Retina (tissue), 1 donor: Measurements from ENCODE around the gene PSRC1.
"Not testable (repeated sequence)": the region's sequence is repeated elsewhere in the genome, so short reads cannot be mapped to it uniquely, and the experiment has no call there.

Source experiments
- DNase-seq: peaks from one replicate; pipeline ENCODE4 v3.0.0-alpha.2; 2016

PSRC1 gene

DNA sequence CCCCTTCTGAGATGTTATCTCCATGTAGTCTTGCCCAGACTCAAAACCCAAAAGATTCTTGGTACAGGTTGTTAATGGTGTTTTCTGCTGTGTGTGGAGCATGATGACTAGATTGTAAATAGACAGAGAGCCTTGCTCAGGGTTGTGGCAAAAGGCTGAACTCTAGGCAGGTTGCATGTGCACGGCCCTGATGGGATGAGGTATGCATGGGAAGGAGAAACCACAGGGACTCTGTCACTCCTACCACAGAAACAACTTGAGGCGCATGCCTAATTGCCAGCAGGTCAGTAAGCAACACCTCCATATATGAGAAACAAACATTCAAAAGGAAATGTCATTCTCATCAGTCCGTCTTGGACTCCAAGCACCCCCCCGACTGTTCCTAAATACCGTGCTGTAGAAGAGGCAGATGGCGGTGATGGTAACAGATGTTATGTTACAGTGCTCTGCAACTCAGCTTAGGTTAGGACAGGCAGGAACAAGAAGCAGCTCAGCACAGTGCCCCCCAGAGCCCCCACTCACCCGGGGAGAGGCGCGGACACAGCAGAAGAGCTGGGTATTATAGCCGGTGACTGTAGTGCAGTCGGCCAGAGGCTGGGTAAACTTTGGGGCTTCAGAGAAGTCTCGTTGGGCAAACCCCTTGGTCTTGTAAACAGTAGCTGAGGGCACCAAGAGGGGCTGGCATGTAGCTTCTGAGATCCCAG is 12.9 kb upstream of the PSRC1 start:
- no peak for DNase-seq

DNA sequence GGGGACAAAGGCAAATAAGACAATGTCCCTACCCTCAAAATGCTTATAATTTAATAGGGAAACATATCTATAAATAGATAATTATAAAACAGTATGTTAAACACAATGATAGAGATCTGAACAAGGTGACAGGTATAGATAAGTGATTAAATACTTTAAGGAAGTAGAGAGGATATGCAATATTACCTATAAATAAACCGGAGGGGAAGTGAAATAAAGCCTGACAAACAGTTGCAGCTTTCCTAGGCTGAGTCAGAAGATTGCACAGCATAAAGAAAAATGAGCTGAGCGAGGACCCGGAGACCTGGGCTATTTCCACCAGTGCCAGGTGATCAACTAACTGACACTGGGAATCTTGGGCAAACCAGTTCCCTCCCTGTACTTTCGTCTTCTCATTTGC is 11.5 kb upstream of the PSRC1 start:
- DNase-seq = no peak

DNA sequence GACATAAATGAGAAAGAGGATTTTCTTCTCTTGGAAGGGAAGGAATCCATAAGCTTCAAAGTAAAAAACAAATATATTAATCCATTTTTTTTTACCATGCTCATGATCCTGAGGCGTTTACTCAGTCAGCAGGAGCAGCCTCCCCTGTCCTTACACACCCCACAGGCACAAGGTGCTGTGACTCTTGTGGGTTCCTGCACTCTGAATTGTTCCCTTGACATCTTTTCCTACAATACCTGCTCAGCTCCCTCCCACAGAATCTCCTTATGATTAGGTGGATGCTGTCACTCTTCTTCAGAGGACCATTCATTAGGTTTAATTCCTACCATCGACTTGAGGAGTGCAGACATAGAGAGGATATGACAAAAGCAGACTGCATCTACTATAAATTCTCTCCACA is 10.1 kb upstream of the PSRC1 start:
- no peak for DNase-seq

DNA sequence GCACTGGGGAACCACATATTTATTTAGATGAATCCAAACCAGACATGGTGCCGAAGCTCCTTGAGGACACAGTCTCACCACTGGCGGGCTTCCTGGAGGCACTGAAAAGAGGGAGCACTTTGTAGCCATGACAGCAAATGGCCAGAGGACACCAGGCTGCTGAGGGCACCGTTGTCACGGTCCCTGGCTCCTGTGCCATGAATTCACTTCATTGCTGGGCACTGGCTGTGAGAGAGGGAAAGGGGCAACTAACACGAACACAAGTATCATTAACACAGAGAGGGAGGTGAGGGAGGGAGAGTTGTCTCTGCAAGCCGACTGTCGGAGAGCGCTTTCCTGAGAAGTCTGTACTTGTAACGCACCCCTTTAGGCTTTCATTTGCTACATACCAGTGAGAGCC is 9.4 kb upstream of the PSRC1 start:
- no peak for DNase-seq

DNA sequence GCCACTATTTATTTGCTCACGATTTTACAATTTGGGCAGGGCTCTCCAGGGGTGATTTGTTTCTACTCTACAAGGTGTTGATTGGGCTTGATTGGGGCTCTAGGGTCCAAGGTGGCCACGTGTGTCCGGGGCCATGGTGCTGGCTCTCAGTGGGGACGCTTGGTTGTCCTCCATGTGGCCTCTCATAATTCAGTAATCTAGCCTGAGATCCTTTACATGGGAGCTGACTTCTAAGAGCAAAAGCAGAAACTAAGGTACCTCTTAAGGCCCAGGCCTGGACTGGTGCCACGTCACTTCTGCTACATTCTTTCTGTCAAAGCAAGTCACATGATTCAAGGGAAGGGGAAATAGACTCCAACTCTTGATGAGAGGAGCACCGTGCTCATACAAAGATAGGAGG is 8.1 kb upstream of the PSRC1 start:
- no peak for DNase-seq

DNA sequence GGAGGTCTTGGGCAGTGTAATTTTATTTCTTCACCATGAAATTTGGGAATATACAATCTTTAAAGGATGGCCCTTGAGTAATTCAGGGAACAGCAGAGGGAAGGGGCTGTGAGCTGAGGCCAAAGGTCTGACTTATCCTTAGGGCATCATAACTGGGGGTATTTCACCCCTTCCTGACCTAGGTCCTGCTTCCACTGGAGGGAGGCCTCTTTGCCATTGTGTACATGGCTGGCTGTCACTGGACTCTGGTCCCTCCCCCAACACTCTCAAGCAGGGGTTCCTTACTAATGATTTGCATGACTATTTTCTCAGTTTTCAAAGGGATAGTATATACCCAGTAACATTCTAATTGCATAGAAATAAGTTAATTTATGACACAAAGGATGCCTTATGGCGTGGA is 7.2 kb upstream of the PSRC1 start:
- DNase-seq = no peak

DNA sequence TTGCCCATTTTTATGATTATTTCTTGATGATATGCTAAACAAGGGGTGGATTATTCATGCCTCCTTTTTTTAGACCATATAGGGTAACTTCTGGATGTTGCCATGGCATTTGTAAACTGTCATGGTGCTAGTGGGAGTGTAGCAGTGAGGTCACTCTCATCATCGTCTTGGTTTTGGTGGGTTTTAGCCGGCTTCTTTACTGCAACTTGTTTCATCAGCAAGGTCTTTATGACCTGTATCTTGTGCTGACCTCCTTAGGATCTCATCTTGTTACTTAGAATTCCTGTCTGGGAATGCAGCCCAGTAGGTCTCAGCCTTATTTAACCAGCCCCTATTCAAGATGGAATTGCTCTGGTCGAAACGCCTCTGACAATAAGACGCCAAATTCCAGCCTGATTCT is 3.8 kb upstream of the PSRC1 start:
- DNase-seq = not testable (repeated sequence)

DNA sequence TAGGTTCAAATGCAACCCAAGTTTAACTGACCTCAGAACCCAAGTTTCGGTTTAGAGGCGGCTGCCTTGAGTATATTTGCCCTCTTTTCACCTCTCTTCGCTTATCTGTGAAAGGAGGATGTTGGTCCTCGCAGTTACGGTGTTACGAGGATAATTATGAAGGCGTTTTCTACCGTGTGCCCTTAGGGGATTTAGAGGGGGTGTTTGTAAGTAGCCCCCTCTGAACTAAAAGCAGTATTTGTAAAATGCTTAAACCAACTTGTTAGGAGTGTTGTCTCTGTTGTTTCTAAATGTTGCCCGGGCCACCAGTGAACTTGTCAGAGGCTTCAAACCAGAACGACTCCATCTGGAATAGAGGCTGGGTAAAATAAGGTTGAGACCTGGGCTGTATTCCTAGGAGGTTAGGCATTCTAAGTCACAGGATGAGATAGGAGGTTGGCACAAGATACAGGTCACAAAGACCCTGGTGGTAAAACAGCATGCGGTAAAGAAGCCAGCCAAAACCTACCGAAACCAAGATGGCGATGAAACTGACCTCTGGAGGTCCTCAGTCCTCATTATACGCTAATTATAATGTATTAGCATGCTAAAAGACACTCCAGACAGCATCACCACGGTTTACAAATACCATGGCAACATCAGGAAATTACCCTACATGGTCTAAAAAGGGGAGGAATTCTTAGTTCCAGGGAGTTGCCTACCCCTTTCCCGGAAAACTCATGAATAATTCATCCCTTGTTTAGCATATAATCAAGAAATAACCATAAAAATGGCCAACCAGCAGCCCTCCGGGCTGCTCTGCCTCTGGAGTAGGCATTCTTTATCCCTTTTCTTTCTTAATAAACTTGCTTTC is 1.0 kb upstream of the PSRC1 start:
- no peak for DNase-seq

DNA sequence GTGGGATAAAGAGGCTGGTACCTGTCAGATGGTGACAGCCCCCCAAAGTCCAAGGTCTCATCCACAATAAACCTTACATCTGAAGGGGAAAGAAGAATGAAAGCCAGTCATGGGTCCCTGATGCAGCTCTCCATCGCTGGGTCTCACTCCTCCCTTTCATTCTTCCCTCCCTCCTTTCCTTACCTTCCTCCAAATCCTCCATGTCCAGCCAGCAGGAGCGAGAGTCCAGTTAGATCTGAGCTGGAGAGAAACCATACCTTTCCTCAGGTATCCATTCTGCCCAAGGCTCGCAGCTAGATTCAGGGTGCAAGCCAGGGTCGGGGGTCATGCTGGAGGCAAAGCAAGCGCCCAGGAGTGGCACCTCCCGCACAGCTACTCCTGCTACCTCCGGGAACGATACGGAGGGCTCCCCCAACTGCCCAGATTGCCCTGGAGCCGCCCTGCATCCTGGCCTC is 421 bp downstream of the PSRC1 start:
- DNase-seq = no peak

DNA sequence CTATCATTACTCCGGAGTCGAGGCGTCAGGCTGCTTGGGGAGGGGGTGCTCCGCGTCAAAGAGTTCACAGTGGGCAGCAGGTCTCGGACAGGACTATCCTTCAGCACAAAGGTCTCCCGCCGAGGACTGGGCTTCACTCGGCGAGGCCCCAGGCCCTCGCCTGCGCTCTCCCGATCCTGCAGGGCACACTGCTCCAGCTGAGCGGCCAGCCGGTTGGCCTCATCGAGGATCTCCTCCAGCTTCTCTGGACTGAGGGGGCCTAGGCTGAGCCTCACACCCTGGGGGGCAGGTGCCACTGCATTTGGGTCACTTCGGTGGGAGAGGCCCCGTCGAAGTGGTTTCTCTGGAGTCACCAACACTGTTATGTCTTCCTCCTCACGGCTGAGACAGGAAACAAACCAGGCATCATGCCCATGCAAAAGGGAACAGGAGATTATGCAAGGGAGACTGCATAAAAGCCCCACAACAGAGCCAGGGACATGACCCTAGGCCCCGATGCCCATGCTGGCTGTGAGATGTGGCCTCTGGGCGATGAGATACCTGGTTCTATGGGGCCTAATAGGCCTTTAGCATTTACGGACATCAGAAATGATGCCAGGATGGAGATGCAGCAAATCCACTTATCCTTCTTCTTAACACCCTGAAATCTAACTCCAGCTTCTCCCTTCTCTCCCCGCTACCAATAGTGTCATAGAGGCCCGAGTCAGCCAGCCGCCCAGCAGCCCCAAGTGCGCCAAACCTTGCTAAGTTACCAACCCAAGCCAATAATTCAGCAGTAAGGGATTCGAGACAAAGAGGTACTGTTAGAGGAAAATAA is 1.1 kb downstream of the PSRC1 start:
- DNase-seq = no peak

DNA sequence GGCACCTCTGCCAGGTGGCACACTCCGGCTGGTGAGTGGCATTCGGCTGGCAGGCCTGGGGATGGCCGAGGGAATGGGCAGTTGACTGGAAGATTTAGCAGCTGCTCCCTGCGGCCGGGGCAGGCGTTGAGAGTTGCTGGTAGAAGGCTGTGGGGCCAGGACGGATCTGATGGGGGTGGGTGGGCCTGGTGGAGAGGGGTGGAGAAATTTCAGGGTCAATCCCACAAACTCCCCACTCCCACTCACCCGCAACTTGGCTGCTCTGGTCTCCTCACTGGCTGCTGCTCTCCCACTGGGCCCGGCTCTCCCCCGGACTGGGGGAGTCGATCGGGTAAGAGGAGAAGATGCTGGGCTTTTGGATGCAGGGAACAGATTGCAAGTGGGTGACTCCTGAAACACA is 2.1 kb downstream of the PSRC1 start:
- DNase-seq = no peak

DNA sequence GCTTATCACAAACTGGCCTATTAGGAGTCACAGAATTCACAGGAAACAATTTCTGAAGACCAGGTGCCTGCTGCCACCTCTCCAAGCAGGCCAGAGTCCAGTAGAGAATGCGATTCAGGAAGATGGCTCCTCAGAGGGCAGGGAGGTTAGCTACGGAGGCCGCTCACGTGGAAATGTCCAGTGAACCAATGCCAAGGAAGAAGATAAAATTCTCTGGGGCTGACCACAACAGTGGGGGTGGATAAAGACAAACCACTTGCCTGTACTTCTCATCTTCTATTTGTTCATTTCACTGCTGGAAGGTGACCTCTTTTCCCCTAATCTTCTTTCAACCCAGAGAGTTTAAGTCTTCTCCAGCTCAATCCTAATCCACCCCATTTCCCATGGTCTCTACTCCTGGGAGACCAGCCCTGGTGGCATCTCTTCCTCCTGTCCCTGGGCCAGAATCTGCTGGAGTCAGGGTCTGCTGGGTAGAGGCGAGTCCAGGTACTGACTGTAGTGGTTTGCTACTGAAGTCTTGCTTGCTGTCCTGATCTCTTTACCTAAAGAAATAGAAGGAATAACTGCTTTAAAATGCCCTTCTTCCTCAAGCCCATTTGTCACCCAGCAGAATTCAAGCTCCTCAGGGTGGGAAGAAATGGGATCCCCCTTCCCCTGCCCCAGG is 3.2 kb downstream of the PSRC1 start:
- DNase-seq = no peak

DNA sequence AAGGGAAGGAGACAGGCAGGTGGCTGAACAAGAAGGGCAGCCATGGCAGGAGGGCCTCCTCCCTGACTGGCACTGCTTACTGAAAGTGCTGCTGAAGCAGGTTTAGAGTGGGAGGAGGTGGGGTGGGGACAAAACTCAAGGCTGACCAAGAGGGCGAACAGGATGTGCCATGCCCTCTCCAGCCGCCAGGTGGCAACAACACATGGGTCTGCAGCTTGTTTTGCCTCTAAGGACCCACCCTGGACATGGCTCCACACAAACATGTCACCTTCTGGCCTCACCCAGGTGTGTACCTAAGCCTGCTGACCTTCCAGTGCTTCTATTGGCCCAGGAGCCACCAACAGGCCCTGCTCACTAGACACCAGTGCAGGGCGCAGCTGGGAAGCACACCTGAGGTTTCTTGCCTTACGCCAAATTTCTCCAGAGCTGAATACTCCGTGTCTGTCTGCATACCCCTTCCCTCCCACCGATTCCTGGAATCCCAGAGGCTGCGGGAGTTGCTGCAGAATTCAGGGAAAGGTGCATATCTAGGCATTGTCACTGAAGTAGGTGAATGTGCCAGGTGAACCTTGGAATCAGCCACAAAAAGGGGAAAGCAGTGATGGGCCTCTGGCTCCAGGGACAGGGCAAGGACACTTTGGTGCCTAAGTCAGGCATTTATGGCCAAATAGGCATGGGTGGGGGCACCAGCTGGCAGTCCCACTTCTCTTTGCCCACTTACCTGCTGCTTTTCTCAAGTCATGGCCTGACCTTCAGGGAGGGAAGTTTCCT is 5.3 kb downstream of the PSRC1 start:
- DNase-seq = peak; percentile 88

DNA sequence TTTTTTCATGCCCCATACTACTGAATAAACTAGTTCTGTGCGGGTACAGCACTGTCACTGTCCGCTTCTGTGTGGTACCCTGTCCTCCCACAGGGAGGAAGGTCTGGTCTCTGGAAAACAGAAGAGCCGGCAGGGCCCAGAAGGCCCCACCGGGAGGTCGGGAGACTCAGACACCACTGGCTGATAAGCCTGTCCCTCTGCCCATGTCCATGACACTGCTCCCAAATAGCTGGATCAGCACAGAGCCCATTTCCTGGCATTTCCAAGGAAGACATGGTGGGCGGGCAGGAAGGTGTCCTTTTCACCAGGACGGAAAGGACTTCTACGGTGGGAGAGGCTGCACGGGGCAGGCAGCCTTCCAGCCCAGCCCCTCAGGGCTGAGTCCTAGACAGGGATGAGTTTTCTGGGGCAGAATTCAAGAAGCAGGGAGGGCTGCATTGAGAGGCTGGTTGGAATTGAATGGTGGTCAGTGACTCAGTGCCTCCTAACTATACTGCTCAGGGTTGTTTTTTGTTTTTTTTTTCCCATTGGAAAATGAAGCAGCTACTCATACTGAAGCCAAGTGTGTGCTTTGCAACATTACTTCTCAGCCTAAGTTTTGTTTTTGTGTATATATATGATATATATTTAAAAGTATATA is 7.1 kb downstream of the PSRC1 start:
- DNase-seq = no peak

DNA sequence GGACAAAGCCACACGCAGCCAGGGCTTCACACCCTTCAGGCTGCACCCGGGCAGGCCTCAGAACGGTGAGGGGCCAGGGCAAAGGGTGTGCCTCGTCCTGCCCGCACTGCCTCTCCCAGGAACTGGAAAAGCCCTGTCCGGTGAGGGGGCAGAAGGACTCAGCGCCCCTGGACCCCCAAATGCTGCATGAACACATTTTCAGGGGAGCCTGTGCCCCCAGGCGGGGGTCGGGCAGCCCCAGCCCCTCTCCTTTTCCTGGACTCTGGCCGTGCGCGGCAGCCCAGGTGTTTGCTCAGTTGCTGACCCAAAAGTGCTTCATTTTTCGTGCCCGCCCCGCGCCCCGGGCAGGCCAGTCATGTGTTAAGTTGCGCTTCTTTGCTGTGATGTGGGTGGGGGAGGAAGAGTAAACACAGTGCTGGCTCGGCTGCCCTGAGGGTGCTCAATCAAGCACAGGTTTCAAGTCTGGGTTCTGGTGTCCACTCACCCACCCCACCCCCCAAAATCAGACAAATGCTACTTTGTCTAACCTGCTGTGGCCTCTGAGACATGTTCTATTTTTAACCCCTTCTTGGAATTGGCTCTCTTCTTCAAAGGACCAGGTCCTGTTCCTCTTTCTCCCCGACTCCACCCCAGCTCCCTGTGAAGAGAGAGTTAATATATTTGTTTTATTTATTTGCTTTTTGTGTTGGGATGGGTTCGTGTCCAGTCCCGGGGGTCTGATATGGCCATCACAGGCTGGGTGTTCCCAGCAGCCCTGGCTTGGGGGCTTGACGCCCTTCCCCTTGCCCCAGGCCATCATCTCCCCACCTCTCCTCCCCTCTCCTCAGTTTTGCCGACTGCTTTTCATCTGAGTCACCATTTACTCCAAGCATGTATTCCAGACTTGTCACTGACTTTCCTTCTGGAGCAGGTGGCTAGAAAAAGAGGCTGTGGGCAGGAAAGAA is 8.1 kb downstream of the PSRC1 start:
- DNase-seq = no peak

DNA sequence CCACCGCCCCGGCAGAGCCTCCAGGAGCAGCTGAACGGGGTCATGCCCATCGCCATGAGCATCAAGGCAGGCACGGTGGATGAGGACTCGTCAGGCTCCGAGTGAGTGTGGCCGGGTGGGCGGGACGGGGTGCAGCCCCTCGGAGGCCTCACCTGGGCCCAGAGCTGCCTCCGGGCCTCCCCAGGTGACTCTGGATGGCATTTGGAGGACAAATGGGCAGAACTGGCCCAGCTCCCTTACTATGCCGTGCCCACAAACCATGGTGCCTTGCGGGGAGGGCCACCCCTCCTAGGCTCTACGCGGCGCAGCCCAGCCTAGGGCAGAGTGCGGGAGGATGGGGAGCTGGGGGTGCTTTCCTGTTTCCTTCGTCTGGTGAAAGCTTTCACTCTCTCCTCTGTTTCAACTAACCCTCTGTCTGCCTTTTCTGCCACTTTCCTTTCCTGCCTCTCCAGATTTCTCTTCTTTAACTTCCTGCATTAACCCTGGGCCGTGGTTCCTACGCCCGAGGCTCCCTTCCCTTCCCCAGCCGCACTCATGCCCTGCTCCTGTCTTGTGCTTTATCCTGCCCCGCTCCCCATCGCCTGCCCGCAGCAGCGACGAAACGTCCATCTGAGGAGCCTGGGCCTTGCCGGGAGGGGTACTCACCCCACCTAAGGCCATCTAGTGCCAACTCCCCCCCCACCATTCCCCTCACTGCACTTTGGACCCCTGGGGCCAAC is 9.2 kb downstream of the PSRC1 start:
- DNase-seq = no peak

DNA sequence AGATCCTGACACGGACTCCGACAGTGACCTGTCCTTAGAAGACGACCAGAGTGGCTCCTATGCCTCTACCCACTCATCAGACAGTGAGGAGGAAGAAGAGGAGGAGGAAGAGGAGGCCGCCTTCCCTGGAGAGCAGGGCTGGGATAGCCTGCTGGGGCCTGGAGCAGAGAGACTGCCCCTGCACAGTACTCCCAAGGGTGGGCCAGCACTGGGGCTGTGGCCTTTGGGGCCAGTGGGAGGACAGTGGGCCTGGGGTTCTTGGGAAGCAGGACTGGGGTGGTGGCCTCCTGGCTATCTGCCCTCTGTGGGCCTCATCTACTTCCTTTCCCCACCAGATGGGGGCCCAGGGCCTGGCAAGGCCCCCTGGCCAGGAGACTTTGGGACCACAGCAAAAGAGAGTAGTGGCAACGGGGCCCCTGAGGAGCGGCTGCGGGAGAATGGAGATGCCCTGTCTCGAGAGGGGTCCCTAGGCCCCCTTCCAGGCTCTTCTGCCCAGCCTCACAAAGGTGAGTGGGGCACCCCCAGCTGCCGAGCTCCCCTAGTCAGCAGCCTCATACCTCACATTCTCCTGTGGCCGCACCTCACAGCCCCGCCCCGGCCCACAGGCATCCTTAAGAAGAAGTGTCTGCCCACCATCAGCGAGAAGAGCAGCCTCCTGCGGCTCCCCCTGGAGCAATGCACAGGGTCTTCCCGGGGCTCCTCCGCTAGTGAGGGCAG is 10.0 kb downstream of the PSRC1 start:
- no peak for DNase-seq

DNA sequence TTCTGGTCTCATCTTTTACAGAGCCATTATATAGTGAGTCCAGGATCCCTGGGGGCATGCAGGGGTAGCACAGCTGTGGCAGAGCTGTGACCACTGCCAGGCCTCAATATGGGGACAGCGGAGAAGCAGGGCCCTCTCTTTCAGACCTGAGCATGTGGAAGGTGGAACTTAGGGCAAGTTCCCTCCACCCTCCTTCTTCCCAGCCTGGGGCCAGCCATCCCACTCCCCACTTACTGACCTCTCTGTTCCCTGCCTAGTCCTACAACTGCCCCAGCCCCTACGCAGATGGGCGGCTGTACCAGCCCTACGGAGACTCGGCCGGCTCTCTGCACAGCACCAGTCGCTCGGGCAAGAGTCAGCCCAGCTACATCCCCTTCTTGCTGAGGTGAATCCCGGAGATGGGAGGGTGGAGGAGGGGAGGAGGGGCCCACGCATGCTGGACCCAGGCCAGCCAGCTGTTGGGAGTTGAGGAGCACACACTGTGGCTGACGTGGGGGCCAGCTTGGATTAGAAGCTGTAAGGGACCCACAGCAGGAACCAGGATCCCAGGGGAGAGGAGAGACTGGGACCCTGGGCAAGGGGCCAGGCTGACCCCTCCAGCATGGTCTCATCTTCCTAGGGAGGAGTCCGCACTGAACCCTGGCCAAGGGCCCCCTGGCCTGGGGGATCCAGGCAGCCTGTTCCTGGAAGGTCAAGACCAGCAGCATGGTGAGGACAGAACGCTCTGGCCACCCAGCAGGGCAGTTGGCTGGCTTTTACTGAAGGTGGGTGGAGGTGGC is 10.7 kb downstream of the PSRC1 start:
- DNase-seq = no peak
